CD14-positive monocyte (primary cell): ENCODE results near the gene JKAMP. TPM values are rescaled to one million over a fixed set of nuclear protein-coding genes. Genes with fewer than 3 reads are reported as not detected.

Source experiments
- DNase-seq, 3 donors: peaks; one replicate each; pipeline ENCODE4 v3.0.0-alpha.2; 2011 to 2022
- H2AFZ ChIP-seq: 2 replicates; pipeline ENCODE4 v1.6.0; 2012; ENCODE audit warnings: mild to moderate bottlenecking, low read depth, low read length, inconsistent platforms; ENCODE audit not compliant: insufficient read depth, poor library complexity, severe bottlenecking
- H3K27ac ChIP-seq, 2 donors: 1 replicate in 1 of 2; 2 replicates in 1 of 2; pipeline ENCODE4 v1.5.1; 2012 to 2013; ENCODE audit warnings: low read length in 2 of 2, control low read depth in 1 of 2, inconsistent platforms in 1 of 2, low read depth in 1 of 2, mild to moderate bottlenecking in 1 of 2
- H3K27me3 ChIP-seq, 2 donors: one replicate each; pipeline versions ENCODE4 v1.6.0 to v1.6.1; 2011 to 2013; ENCODE audit warnings: low read length in 2 of 2; ENCODE audit not compliant: control insufficient read depth in 2 of 2, insufficient read depth in 2 of 2
- H3K36me3 ChIP-seq, 2 donors: replicated peaks in 1 of 2; 1 replicate in 1 of 2; 2 replicates in 1 of 2; pipeline versions ENCODE4 v1.5.1 to v1.6.1; 2012 to 2013; ENCODE audit warnings: low read length in 2 of 2, control low read depth in 1 of 2, inconsistent platforms in 1 of 2, mild to moderate bottlenecking in 1 of 2; ENCODE audit not compliant: insufficient read depth in 2 of 2, control insufficient read depth in 1 of 2
- H3K4me1 ChIP-seq, 2 donors: 1 replicate in 1 of 2; 2 replicates in 1 of 2; pipeline versions ENCODE4 v1.5.1 to v1.6.1; 2012 to 2013; ENCODE audit warnings: low read length in 2 of 2, control low read depth in 1 of 2, inconsistent platforms in 1 of 2, mild to moderate bottlenecking in 1 of 2, moderate library complexity in 1 of 2; ENCODE audit not compliant: insufficient read depth in 2 of 2, control insufficient read depth in 1 of 2
- H3K4me2 ChIP-seq: replicated peaks from 2 replicates; pipeline ENCODE3; 2012; ENCODE audit warnings: low read length, moderate library complexity, mild to moderate bottlenecking; ENCODE audit not compliant: poor library complexity, severe bottlenecking; ENCODE audit errors: extremely low read depth
- H3K4me3 ChIP-seq, 3 experiments: fragments of 200-600 bp in 1 of 3; sonication (generic) in 1 of 3; replicated peaks in 1 of 3; 1 replicate in 2 of 3; 2 replicates in 1 of 3; pipeline ENCODE4 v1.5.1; 2011 to 2013; ENCODE audit warnings: low read length in 3 of 3, mild to moderate bottlenecking in 3 of 3, control low read depth in 2 of 3, low read depth in 2 of 3, inconsistent platforms in 1 of 3, moderate library complexity in 1 of 3
- H3K79me2 ChIP-seq: 2 replicates; pipeline ENCODE4 v1.6.0; 2012; ENCODE audit warnings: mild to moderate bottlenecking, control low read depth, inconsistent platforms, low read length, moderate library complexity; ENCODE audit not compliant: insufficient read depth
- H3K9ac ChIP-seq: 2 replicates; pipeline ENCODE4 v1.6.0; 2017; ENCODE audit warnings: low read length, mild to moderate bottlenecking; ENCODE audit not compliant: insufficient read depth, poor library complexity, severe bottlenecking
- H3K9me3 ChIP-seq, 2 donors: replicated peaks in 1 of 2; 1 replicate in 1 of 2; 2 replicates in 1 of 2; pipeline versions ENCODE4 v1.5.1 to v1.6.1; 2012 to 2013; ENCODE audit warnings: low read length in 2 of 2, control low read depth in 1 of 2; ENCODE audit not compliant: control insufficient read depth in 1 of 2, insufficient read depth in 1 of 2
- H4K20me1 ChIP-seq: 2 replicates; pipeline ENCODE4 v1.6.0; 2012; ENCODE audit warnings: mild to moderate bottlenecking, low read length, control low read depth, moderate library complexity; ENCODE audit not compliant: insufficient read depth
- H3K27ac Mint-ChIP-seq, 7 donors: one replicate each; pipeline ENCODE4 v1.8.0; 2020; ENCODE audit warnings: mild to moderate bottlenecking in 7 of 7, mixed read lengths in 7 of 7, moderate library complexity in 6 of 7, inconsistent platforms in 2 of 7
- H3K27me3 Mint-ChIP-seq, 3 donors: one replicate each; pipeline ENCODE4 v1.8.0; 2021 to 2022; ENCODE audit warnings: low read depth in 3 of 3, mild to moderate bottlenecking in 3 of 3, mixed read lengths in 3 of 3, moderate library complexity in 3 of 3, inconsistent platforms in 1 of 3
- H3K36me3 Mint-ChIP-seq, 2 donors: one replicate each; pipeline ENCODE4 v1.8.0; 2020; ENCODE audit warnings: mixed read lengths in 2 of 2, inconsistent platforms in 1 of 2, mild to moderate bottlenecking in 1 of 2
- H3K4me1 Mint-ChIP-seq: one replicate; pipeline ENCODE4 v1.8.0; 2020; ENCODE audit warnings: mild to moderate bottlenecking, mixed read lengths
- H3K4me3 Mint-ChIP-seq, 2 donors: one replicate each; pipeline ENCODE4 v1.8.0; 2020; ENCODE audit warnings: mild to moderate bottlenecking in 2 of 2, mixed read lengths in 2 of 2, moderate library complexity in 1 of 2
- H3K9me3 Mint-ChIP-seq, 7 donors: one replicate each; pipeline ENCODE4 v1.8.0; 2020 to 2022; ENCODE audit warnings: mixed read lengths in 7 of 7, mild to moderate bottlenecking in 6 of 7, moderate library complexity in 6 of 7, inconsistent platforms in 2 of 7
- CTCF ChIP-seq: fragments of 200-600 bp; IDR thresholded peaks from one replicate; pipeline ENCODE4 v1.8.0; 2022; ENCODE audit warnings: antibody characterized with exemption, mild to moderate bottlenecking
- WGBS: methylation state at CpG from one replicate; pipeline ENCODE4 v1.1.5; 2013; ENCODE audit warnings: missing lambda C conversion rate; ENCODE audit not compliant: insufficient coverage; 5-methylcytosine and 5-hydroxymethylcytosine counted together
- intact Hi-C, 2 donors: fragments of 100-400 bp; cut with micrococcal nuclease; formaldehyde crosslinking; loops; one replicate each; pipeline versions ENCODE4 v1.15.0 to v1.15.1; 2023
- polyA plus RNA-seq, 3 donors: library from polyadenylated mRNA; depleted of rRNA in 1 of 3; unstranded in 2 of 3; stranded (reverse) in 1 of 3; fragments of 300-500 nt in 2 of 3; fragments of >200 nt in 1 of 3; fragmentation: Illumina TruSeq in 2 of 3; gene quantifications; 1 replicate in 2 of 3; 2 replicates in 1 of 3; pipeline ENCODE4 v1.2.3, GENCODE V29; 2012 to 2021

Gene JKAMP
- polyA plus RNA-seq, 3 donors = 49.7 to 134 (median 99.4) TPM

- Histone ChIP-seq H3K9me3 (peaks cover 0 to under 1% of the 10 kb centered on the region in 2 donors), H3K4me2 (no peak overlapping the region), H3K4me3 (no peak overlapping the region), H2AFZ (no peak overlapping the region), H4K20me1 (no peaks in the 10 kb centered on the region), H3K36me3 (no peaks in the 10 kb centered on the region), H3K4me1 (no peaks in the 10 kb centered on the region), H3K27me3 (peaks cover 6 to 7% of the 10 kb centered on the region in 2 donors), H3K27ac (no peak overlapping the region), H3K9ac (no peak overlapping the region), H3K79me2 (no peaks in the 10 kb centered on the region)
- WGBS = no CpG with 5 or more reads among the region's 2 CpGs
- H3K36me3 Mint-ChIP-seq = peaks cover 19 to 26% of the 10 kb centered on the region in 2 donors
- H3K27me3 Mint-ChIP-seq = peaks cover 2 to 7% (median 4%) of the 10 kb centered on the region in 3 donors
- DNase-seq = no peak
- intact Hi-C loops = no loop called here
- no peak for TF ChIP-seq CTCF
- no peaks in the 10 kb centered on the region for H3K4me1 Mint-ChIP-seq
- H3K27ac Mint-ChIP-seq = no peak overlapping the region
- no peak overlapping the region for H3K4me3 Mint-ChIP-seq
- peaks cover 0 to 6% (median 0%) of the 10 kb centered on the region in 7 donors for H3K9me3 Mint-ChIP-seq
Measured at GRCh38 chr14:59458486-59458885, 25.8 kb upstream of the JKAMP start.

- Histone ChIP-seq H2AFZ (no peak overlapping the region), H3K4me3 (no peak overlapping the region), H3K27me3 (peaks cover 19 to 20% of the 10 kb centered on the region in 2 donors), H3K4me2 (no peak overlapping the region), H3K36me3 (no peaks in the 10 kb centered on the region), H3K27ac (no peak overlapping the region), H3K9me3 (peaks cover 0 to 10% of the 10 kb centered on the region in 2 donors), H4K20me1 (no peaks in the 10 kb centered on the region), H3K79me2 (no peaks in the 10 kb centered on the region), H3K4me1 (peaks cover 9 to 18% of the 10 kb centered on the region in 2 donors), H3K9ac (no peak overlapping the region)
- Mint-ChIP-seq H3K9me3 (peaks cover 0 to 11% (median 5%) of the 10 kb centered on the region in 7 donors), H3K36me3 (peaks cover 22 to 28% of the 10 kb centered on the region in 2 donors), H3K4me3 (no peak overlapping the region), H3K27me3 (peaks cover 18 to 23% (median 19%) of the 10 kb centered on the region in 3 donors), H3K4me1 (peaks cover 10% of the 10 kb centered on the region), H3K27ac (no peak overlapping the region)
- intact Hi-C loops = no loop called here
- no peak for DNase-seq
- no CpG with 5 or more reads among the region's 1 CpG for WGBS
- TF ChIP-seq CTCF = no peak
Measured at GRCh38 chr14:59460378-59460777, 23.9 kb upstream of the JKAMP start.
